Peyer's patch (tissue), 4 donors: ENCODE data around the gene TRIM34.

Experiments used
- CTCF ChIP-seq, 6 experiments: fragments of 450-650 bp in 4 of 6; fragments of 200-600 bp in 2 of 6; sonication (generic) in 1 of 6; IDR thresholded peaks; one replicate each; pipeline ENCODE4 v1.5.1; 2017 to 2019; ENCODE audit warnings: antibody characterized with exemption in 6 of 6, mild to moderate bottlenecking in 3 of 6, moderate library complexity in 1 of 6
- POLR2A ChIP-seq, 2 donors: fragments of 450-650 bp; IDR thresholded peaks; one replicate each; pipeline ENCODE4 v1.5.1; 2017; ENCODE audit warnings: antibody characterized with exemption in 2 of 2, mild to moderate bottlenecking in 2 of 2, moderate library complexity in 2 of 2

DNA sequence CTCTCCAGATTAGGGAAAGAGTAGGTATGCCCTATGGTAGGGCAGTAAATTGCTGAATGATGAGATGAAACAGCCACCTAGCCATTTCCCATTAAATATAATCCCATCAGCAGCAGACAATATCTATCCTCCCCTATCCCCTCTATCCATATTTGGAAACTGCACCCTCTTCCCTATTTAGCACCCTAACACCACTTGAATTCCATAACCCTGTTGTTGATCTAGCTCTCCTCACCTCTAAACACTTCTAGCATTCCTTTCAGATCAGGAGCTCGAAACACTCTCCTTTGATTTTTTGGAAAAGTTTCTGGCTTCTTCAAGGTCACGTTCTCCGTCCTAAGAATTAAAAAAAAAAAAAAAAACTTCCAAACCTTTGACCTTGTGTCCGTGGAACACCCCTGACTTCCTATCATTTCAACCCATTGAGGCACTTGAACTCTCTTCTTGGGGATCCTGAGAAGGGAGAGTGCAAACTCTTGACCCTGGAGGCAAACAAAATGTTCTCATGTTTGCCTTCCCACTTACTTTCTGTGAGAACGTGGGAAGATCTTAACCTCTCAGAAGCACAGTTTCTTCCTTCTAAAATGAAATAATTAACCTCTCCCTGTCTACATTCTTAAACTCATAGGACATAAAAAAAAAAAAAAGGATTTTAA lies 41.1 kb downstream of the TRIM34 start:
- TF ChIP-seq CTCF (IDR thresholded peaks at IDR 0.05) (no peak), POLR2A (IDR thresholded peaks at IDR 0.05) (no peak)
